Measurements from ENCODE around the gene HSFY2.
"Not testable (repeated sequence)": the region's sequence is repeated elsewhere in the genome, so short reads cannot be mapped to it uniquely, and the experiment has no call there.

The HSFY2 gene, protein sequence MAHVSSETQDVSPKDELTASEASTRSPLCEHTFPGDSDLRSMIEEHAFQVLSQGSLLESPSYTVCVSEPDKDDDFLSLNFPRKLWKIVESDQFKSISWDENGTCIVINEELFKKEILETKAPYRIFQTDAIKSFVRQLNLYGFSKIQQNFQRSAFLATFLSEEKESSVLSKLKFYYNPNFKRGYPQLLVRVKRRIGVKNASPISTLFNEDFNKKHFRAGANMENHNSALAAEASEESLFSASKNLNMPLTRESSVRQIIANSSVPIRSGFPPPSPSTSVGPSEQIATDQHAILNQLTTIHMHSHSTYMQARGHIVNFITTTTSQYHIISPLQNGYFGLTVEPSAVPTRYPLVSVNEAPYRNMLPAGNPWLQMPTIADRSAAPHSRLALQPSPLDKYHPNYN

DNA sequence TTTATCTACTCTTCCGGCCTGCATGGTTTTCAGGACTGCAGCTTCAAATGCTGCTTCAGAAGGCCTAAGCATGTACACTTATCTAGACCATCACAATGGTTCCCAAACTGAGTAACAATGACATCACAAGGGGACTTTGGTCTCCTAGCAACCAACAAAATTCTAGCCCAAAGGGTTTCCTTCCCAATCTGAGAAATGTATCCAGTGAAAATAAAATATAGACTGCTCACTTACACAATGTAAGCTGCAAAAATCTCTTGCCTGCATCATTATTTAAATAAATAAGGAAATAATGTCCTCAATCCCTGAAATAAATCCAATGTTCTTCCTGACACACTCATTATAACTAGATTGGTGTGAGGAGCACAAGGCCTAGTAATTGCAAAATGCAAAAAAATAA is at the start of gene HSFY2:
HSFY2 (minus strand) TSS at position 101 of the 400 bp plus-strand sequence. CDS start 117 bp downstream, outside the sequence.
- DNase-seq: not testable (repeated sequence)

DNA sequence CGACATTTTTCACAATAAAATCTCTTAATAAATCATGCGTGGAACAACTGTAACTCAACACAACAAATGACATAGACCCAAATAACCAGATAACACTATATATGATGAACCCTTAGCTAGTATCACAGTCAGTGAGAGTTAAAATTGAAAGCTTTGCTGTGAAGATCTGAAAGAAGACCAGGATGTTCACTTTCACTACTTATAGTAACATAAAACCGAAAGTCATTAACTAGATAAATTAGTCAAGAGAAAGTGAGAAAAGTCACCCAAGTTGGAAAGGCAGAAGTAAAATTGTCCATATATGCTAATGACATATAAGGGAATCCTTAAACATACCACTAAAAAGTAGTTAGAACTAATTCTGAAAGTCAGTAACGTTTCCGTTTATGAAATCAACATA is 42.2 kb upstream of the HSFY2 start:
- DNase-seq: not testable (repeated sequence)

DNA sequence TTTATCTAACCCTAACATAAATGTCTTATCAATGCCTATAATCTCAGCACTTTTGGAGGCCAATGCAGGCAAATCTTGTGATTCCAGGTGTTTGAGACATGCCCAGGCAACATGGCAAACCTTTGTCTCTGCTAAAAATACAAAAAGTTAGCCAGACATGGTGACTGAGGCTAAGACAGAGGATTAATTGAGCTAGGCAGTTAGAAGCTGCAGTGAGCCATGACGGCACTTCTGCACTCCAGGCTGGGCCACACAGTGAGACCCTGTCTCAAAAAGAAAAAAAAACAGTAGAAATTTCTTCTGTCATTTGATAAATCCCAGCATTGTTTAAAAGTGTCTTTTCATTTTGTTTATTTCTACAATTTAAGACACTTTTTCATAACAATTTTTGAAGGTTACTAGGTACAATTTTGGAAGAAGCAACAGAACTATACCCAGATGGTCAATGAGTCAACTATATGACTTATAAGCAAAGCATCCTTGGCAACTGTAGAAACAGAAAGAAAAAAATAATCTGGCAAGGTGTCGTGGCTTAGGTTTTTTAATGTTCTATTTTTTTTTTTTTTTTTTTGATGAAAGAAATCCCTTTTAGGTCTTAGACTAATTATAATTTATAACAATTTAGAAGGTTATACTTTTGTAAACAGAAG is 15.3 kb upstream of the HSFY2 start:
- not testable (repeated sequence) for DNase-seq

DNA sequence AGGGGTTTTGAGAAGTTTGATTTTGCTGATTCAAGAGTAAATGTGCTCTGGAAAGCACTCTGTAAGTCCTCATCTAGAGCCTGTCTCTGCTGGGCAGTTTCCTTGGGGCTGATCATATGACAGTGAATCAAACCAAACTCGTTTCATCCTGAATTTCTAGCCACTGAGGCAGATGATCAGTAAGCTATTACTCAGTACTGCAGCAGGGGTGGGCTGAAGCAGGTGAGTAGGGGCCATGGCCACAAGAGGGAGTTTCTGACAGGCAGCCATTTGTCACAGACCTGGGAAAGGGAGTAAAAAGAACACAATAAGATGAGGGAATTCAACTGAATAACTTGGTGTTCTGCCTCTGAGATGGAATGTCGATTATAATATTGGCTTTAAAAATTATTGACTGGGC is 19.5 kb downstream of the HSFY2 start:
- DNase-seq: not testable (repeated sequence)

DNA sequence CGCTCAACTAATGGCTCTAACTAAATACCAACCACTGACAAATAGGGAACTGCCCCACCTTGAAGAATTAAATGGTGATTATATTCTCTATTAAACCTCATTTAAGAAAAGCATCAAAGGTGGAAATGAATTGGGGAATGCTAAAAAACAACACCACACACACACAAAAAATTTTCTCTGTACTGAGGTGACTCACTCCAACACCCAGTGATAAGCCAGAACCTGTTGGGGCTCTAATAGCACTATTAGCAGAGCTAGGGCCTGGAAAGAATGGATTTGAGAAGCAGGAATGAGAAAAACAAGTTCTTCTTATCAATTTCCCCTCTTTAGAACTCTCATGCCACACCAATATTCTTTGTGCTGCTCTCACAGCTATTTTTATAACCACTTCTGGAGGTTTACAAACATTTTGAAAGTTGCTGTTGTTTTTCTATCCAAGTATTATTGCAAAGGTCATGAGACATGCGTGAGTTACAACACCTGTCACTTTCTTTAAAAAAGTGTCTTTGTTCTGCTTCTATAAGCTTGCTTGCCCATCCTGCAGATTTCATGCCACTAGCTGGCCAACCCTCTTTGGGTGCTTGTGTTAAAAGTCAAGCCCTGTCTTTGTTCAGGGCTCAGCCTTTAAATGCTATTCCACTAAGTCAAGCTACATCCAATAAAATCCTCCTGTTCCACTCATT is 20.3 kb downstream of the HSFY2 start:
- DNase-seq: not testable (repeated sequence)

DNA sequence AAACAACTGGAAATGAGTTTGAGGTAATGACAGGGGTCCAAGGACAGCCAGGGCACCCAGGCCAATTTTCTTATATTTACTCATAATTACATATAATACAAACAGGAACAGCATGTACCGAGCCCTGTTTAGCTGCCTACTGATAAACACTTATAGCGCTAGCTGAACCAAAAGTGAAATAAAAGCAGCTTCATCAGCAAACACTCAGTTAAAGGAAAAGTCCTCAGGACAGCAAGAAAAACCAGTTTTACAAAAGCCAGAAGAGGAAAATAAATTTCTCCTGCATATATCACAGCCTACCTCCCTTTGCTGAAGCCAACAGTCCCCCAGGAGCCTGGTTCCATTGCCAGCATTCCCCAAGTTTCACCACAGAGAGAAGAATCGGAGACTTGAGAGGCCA is 49.8 kb downstream of the HSFY2 start:
- not testable (repeated sequence) for DNase-seq
